Activated T-cell treated with anti-CD3 and anti-CD28 coated beads, Interleukin-2, amount 50 U/mL, for 24 hours (primary cell): ENCODE results near the gene ENPP3.
"Not testable (repeated sequence)": the region's sequence is repeated elsewhere in the genome, so short reads cannot be mapped to it uniquely, and the experiment has no call there.

Source experiments
- DNase-seq: peaks from one replicate; pipeline ENCODE4 v3.0.0-alpha.2; 2020
- H3K27ac Mint-ChIP-seq: 2 replicates; pipeline ENCODE4 v1.8.0; 2020; ENCODE audit warnings: mild to moderate bottlenecking, mixed read lengths
- H3K27me3 Mint-ChIP-seq: 2 replicates; pipeline ENCODE4 v1.8.0; 2020; ENCODE audit warnings: mixed read lengths
- H3K36me3 Mint-ChIP-seq: 2 replicates; pipeline ENCODE4 v1.8.0; 2020; ENCODE audit warnings: low read depth, mixed read lengths
- H3K4me1 Mint-ChIP-seq: 2 replicates; pipeline ENCODE4 v1.8.0; 2020; ENCODE audit warnings: low read depth, mixed read lengths
- H3K4me3 Mint-ChIP-seq: 2 replicates; pipeline ENCODE4 v1.8.0; 2020; ENCODE audit warnings: mild to moderate bottlenecking, moderate library complexity, mixed read lengths
- H3K9me3 Mint-ChIP-seq: 2 replicates; pipeline ENCODE4 v1.8.0; 2020; ENCODE audit warnings: mixed read lengths

ENPP3 gene

GRCh38 chr6:131747821-131748353 is 110.8 kb downstream of the ENPP3 start:
- Mint-ChIP-seq H3K4me3 (no peak overlapping the region), H3K27ac (no peak overlapping the region), H3K4me1 (no peaks in the 10 kb centered on the region), H3K36me3 (no peaks in the 10 kb centered on the region), H3K27me3 (peaks cover 3% of the 10 kb centered on the region), H3K9me3 (no peaks in the 10 kb centered on the region)
- no peak for DNase-seq

GRCh38 chr6:131749023-131749422 is 111.9 kb downstream of the ENPP3 start:
- H3K9me3 Mint-ChIP-seq = no peaks in the 10 kb centered on the region
- H3K27ac Mint-ChIP-seq = no peak overlapping the region
- H3K27me3 Mint-ChIP-seq = peaks cover 7% of the 10 kb centered on the region
- no peaks in the 10 kb centered on the region for H3K4me1 Mint-ChIP-seq
- H3K36me3 Mint-ChIP-seq = no peaks in the 10 kb centered on the region
- DNase-seq = no peak
- no peak overlapping the region for H3K4me3 Mint-ChIP-seq

- not testable (repeated sequence) for H3K27ac Mint-ChIP-seq
- H3K27me3 Mint-ChIP-seq = peaks cover 23% of the 10 kb centered on the region
These were observed 114.1 kb downstream of the ENPP3 start for GRCh38 chr6:131751012-131751715.

GRCh38 chr6:131754088-131754487 is 117.0 kb downstream of the ENPP3 start:
- Mint-ChIP-seq H3K4me1 (no peaks in the 10 kb centered on the region), H3K9me3 (no peaks in the 10 kb centered on the region), H3K36me3 (no peaks in the 10 kb centered on the region), H3K4me3 (no peak overlapping the region), H3K27me3 (peaks cover 32% of the 10 kb centered on the region), H3K27ac (no peak overlapping the region)
- DNase-seq = no peak

More at GRCh38 chr6:131751012-131751715, 114.1 kb downstream of the ENPP3 start:
- H3K36me3 Mint-ChIP-seq, H3K4me3 Mint-ChIP-seq, H3K9me3 Mint-ChIP-seq, H3K4me1 Mint-ChIP-seq, DNase-seq: not testable (repeated sequence)

- Mint-ChIP-seq H3K27me3 (peaks cover 32% of the 10 kb centered on the region), H3K36me3 (no peaks in the 10 kb centered on the region), H3K4me1 (no peaks in the 10 kb centered on the region), H3K4me3 (no peak overlapping the region), H3K9me3 (no peaks in the 10 kb centered on the region), H3K27ac (no peak overlapping the region)
- DNase-seq = no peak
These were observed 117.8 kb downstream of the ENPP3 start for GRCh38 chr6:131754715-131755567.

GRCh38 chr6:131755597-131755996 is 118.5 kb downstream of the ENPP3 start:
- no peak overlapping the region for H3K4me3 Mint-ChIP-seq
- no peak overlapping the region for H3K27ac Mint-ChIP-seq
- H3K4me1 Mint-ChIP-seq = no peaks in the 10 kb centered on the region
- DNase-seq = no peak
- H3K27me3 Mint-ChIP-seq = peaks cover 32% of the 10 kb centered on the region
- H3K9me3 Mint-ChIP-seq = no peaks in the 10 kb centered on the region
- H3K36me3 Mint-ChIP-seq = no peaks in the 10 kb centered on the region

- Mint-ChIP-seq H3K4me1 (no peaks in the 10 kb centered on the region), H3K36me3 (no peaks in the 10 kb centered on the region), H3K4me3 (no peak overlapping the region), H3K27me3 (peaks cover 32% of the 10 kb centered on the region), H3K27ac (no peak overlapping the region), H3K9me3 (no peaks in the 10 kb centered on the region)
- no peak for DNase-seq
These were observed 118.9 kb downstream of the ENPP3 start for GRCh38 chr6:131756039-131756438.

- Mint-ChIP-seq H3K27me3 (peaks cover 29% of the 10 kb centered on the region), H3K27ac (no peak overlapping the region), H3K36me3 (no peaks in the 10 kb centered on the region), H3K9me3 (no peaks in the 10 kb centered on the region), H3K4me3 (no peak overlapping the region), H3K4me1 (no peaks in the 10 kb centered on the region)
- DNase-seq = no peak
These were observed 121.8 kb downstream of the ENPP3 start for GRCh38 chr6:131758920-131759319.

GRCh38 chr6:131761060-131761761 is 124.1 kb downstream of the ENPP3 start:
- Mint-ChIP-seq H3K9me3 (no peaks in the 10 kb centered on the region), H3K4me1 (no peaks in the 10 kb centered on the region), H3K4me3 (no peak overlapping the region), H3K36me3 (no peaks in the 10 kb centered on the region), H3K27ac (no peak overlapping the region), H3K27me3 (peaks cover 15% of the 10 kb centered on the region)
- no peak for DNase-seq

- Mint-ChIP-seq H3K4me3 (no peak overlapping the region), H3K27me3 (peaks cover 13% of the 10 kb centered on the region), H3K9me3 (no peaks in the 10 kb centered on the region), H3K4me1 (no peaks in the 10 kb centered on the region), H3K27ac (no peak overlapping the region), H3K36me3 (no peaks in the 10 kb centered on the region)
- no peak for DNase-seq
These were observed 124.6 kb downstream of the ENPP3 start for GRCh38 chr6:131761762-131762067.

- Mint-ChIP-seq H3K4me1 (no peaks in the 10 kb centered on the region), H3K27me3 (peaks cover 12% of the 10 kb centered on the region), H3K9me3 (no peaks in the 10 kb centered on the region)
These were observed 125.9 kb downstream of the ENPP3 start for GRCh38 chr6:131762984-131763383.

GRCh38 chr6:131763749-131764148 is 126.6 kb downstream of the ENPP3 start:
- H3K9me3 Mint-ChIP-seq = no peaks in the 10 kb centered on the region
- H3K27ac Mint-ChIP-seq = no peak overlapping the region
- peaks cover 10% of the 10 kb centered on the region for H3K27me3 Mint-ChIP-seq
- H3K4me3 Mint-ChIP-seq = no peak overlapping the region
- H3K4me1 Mint-ChIP-seq = no peaks in the 10 kb centered on the region
- no peaks in the 10 kb centered on the region for H3K36me3 Mint-ChIP-seq
- no peak for DNase-seq

More at GRCh38 chr6:131762984-131763383, 125.9 kb downstream of the ENPP3 start:
- H3K36me3 Mint-ChIP-seq = no peaks in the 10 kb centered on the region
- no peak overlapping the region for H3K4me3 Mint-ChIP-seq
- no peak overlapping the region for H3K27ac Mint-ChIP-seq
- no peak for DNase-seq

- H3K36me3 Mint-ChIP-seq = no peaks in the 10 kb centered on the region
These were observed 127.2 kb downstream of the ENPP3 start for GRCh38 chr6:131764350-131764749.

GRCh38 chr6:131765081-131765803 is 128.1 kb downstream of the ENPP3 start:
- no peak overlapping the region for H3K27ac Mint-ChIP-seq
- H3K36me3 Mint-ChIP-seq = no peaks in the 10 kb centered on the region
- H3K9me3 Mint-ChIP-seq = no peaks in the 10 kb centered on the region
- no peak overlapping the region for H3K4me3 Mint-ChIP-seq
- peaks cover 16% of the 10 kb centered on the region for H3K27me3 Mint-ChIP-seq
- DNase-seq = no peak
- no peaks in the 10 kb centered on the region for H3K4me1 Mint-ChIP-seq

More at GRCh38 chr6:131764350-131764749, 127.2 kb downstream of the ENPP3 start:
- Mint-ChIP-seq H3K27ac (no peak overlapping the region), H3K4me3 (no peak overlapping the region), H3K27me3 (peaks cover 12% of the 10 kb centered on the region), H3K9me3 (no peaks in the 10 kb centered on the region), H3K4me1 (no peaks in the 10 kb centered on the region)
- DNase-seq = no peak
